ENCODE data around the gene CUBN. TPM values are rescaled to one million over a fixed set of nuclear protein-coding genes. Genes with fewer than 3 reads are reported as not detected.

The CUBN gene
- total RNA-seq, 1 experiment from 2014 or later = 0.46 TPM

- no peak for TF ChIP-seq ZNF281 (CRISPR knock-in tag; IDR thresholded peaks at IDR 0.05)
- no peak for TF ChIP-seq GRHL2 (CRISPR knock-in tag; IDR thresholded peaks at IDR 0.05; ENCODE audit: insufficient replicate concordance, severe bottlenecking)
- no peak for TF ChIP-seq SP1 (CRISPR knock-in tag; conservative IDR thresholded peaks at IDR 0.05)
- no peak for TF ChIP-seq ZNF396 (CRISPR knock-in tag; IDR thresholded peaks at IDR 0.05; ENCODE audit: borderline replicate concordance)
- no peak for TF ChIP-seq IRF1 (CRISPR knock-in tag; IDR thresholded peaks at IDR 0.05)
- TF ChIP-seq CTCF (IDR thresholded peaks at IDR 0.05) = no peak
- no peak for TF ChIP-seq ZNF425 (CRISPR knock-in tag; conservative IDR thresholded peaks at IDR 0.05)
- TF ChIP-seq IRF2 (CRISPR knock-in tag; IDR thresholded peaks at IDR 0.05; ENCODE audit: borderline replicate concordance, low read depth) = no peak
These were observed 22.1 kb upstream of the CUBN start (continued) for GRCh38 chr10:17151716-17152115.

GRCh38 chr10:17147884-17148489, 18.4 kb upstream of the CUBN start:
- Mint-ChIP-seq H3K4me1 (no peaks in the 10 kb centered on the region), H3K4me3 (no peak overlapping the region), H3K9me3 (no peaks in the 10 kb centered on the region), H3K36me3 (no peaks in the 10 kb centered on the region), H3K27ac (no peak overlapping the region; the same call in 1 of the 2 replicates), H3K27me3 (ENCODE audit: low read depth) (no peaks in the 10 kb centered on the region)
- CTCF ChIA-PET = no interaction called here
- POLR2A ChIA-PET = no interaction called here
- ATAC-seq = no peak
- DNase-seq (ENCODE audit: low spot score) = no peak
- TF ChIP-seq RORB (CRISPR knock-in tag; IDR thresholded peaks at IDR 0.05) (no peak), USF1 (CRISPR knock-in tag; IDR thresholded peaks at IDR 0.05) (no peak), GTF2I (CRISPR knock-in tag; conservative IDR thresholded peaks at IDR 0.05) (no peak), ZNF512 (CRISPR knock-in tag; IDR thresholded peaks at IDR 0.05; ENCODE audit: borderline replicate concordance) (no peak), TP53 (CRISPR knock-in tag; IDR thresholded peaks at IDR 0.05) (no peak), ZNF138 (CRISPR knock-in tag; conservative IDR thresholded peaks at IDR 0.05) (no peak), NFATC4 (CRISPR knock-in tag; IDR thresholded peaks at IDR 0.05) (no peak), STAT6 (CRISPR knock-in tag; conservative IDR thresholded peaks at IDR 0.05; ENCODE audit: low read depth) (no peak), ZNF425 (CRISPR knock-in tag; conservative IDR thresholded peaks at IDR 0.05) (no peak), MLX (CRISPR knock-in tag; IDR thresholded peaks at IDR 0.05) (no peak), E2F5 (CRISPR knock-in tag; IDR thresholded peaks at IDR 0.05) (no peak)

All from WTC11 (cell line).